Astrocyte (in vitro differentiated cells and primary cell): ENCODE measurements around the gene GTF3C1.

Experiments
- CTCF ChIP-seq: IDR thresholded peaks from 2 replicates; pipeline ENCODE4 v1.5.1; 2011; ENCODE audit warnings: low read depth, mild to moderate bottlenecking, inconsistent platforms, low read length, moderate library complexity; ENCODE audit not compliant: insufficient read depth
- EZH2 ChIP-seq: IDR thresholded peaks from 2 replicates; pipeline ENCODE4 v1.6.1; 2012; ENCODE audit warnings: mild to moderate bottlenecking, low read length, inconsistent platforms; ENCODE audit not compliant: insufficient read depth

DNA sequence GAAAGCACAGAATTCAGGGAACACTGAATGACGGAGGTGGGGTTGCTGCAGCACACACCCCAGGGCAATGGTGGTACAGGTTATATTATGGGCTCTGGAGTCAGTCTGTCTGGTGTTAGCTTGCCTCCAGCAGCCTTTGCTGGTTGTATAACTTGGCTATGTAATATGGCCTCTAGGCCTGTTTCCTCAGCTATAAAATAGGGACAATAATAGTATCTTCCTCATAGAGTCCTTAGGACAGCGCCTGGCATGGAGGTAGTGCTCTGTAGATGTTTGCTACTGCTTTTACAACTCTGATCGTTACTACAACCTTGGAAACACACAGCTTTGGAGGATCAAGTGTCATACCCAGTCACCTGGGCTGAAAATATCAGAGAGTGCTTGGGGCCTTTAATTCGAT, 31.5 kb downstream of the GTF3C1 start:
- TF ChIP-seq CTCF (no peak), EZH2 (no peak)
